ENCODE data around the gene HIP1. TPM values are rescaled to one million over a fixed set of nuclear protein-coding genes. Genes with fewer than 3 reads are reported as not detected.

HIP1 gene
- total RNA-seq, 2 donors from 2014 or later, result 12.2 to 13.6 TPM

DNA sequence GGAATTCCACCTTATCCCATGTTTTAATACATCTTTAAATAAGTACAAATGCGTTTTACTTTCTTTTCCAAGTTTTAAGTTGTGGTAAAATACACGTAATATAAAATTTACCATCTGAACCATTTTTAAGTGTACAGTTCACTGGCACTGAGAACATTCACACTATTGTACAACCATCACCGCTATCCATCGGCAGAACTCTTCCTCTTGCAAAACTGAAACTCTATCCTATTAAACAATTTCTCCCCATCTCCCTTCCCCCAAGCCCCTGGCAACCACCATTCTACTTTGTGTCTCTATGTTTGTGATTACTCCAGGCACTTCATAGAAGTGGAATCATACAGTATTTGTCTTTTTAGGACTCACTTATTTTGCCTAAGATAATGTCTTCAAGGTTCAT, 33.8 kb downstream of the HIP1 start:
- Histone ChIP-seq H3K27ac (no peak overlapping the region), H3K9me3 (peaks cover under 1 to 18% of the 10 kb centered on the region in 2 donors), H3K4me1 (no peaks in the 10 kb centered on the region), H3K27me3 (no peaks in the 10 kb centered on the region), H3K4me3 (no peak overlapping the region), H3K36me3 (no peaks in the 10 kb centered on the region)
- TF ChIP-seq, protein P1, sequence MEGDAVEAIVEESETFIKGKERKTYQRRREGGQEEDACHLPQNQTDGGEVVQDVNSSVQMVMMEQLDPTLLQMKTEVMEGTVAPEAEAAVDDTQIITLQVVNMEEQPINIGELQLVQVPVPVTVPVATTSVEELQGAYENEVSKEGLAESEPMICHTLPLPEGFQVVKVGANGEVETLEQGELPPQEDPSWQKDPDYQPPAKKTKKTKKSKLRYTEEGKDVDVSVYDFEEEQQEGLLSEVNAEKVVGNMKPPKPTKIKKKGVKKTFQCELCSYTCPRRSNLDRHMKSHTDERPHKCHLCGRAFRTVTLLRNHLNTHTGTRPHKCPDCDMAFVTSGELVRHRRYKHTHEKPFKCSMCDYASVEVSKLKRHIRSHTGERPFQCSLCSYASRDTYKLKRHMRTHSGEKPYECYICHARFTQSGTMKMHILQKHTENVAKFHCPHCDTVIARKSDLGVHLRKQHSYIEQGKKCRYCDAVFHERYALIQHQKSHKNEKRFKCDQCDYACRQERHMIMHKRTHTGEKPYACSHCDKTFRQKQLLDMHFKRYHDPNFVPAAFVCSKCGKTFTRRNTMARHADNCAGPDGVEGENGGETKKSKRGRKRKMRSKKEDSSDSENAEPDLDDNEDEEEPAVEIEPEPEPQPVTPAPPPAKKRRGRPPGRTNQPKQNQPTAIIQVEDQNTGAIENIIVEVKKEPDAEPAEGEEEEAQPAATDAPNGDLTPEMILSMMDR (IDR thresholded peaks at IDR 0.05), result no peak
- no peak for DNase-seq (ENCODE audit: low spot score)

DNA sequence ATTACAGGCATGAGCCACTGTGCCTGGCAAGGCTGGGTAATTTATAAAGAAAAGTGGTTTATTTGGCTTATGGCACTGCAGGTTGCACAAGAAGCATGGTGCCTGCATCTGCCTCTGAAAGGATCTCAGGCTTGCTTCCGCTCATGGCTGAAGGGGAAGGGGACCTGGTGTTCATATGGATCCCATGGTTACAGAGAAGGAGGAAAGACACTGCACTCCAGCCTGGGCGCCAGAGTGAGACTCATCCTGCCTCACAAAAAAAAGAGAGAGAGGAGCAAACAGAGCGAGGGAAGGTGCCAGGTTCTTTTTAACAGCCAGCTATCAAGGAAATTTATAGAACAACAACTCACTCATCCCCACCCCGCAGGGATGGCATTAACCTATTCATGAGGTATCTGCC, 36.2 kb downstream of the HIP1 start:
- Histone ChIP-seq H3K27me3 (no peaks in the 10 kb centered on the region), H3K36me3 (no peaks in the 10 kb centered on the region), H3K27ac (no peak overlapping the region), H3K4me3 (no peak overlapping the region), H3K9me3 (no peaks in the 10 kb centered on the region), H3K4me1 (no peaks in the 10 kb centered on the region)
- TF ChIP-seq, protein P1 (IDR thresholded peaks at IDR 0.05), result no peak
- no peak for DNase-seq (ENCODE audit: low spot score)

DNA sequence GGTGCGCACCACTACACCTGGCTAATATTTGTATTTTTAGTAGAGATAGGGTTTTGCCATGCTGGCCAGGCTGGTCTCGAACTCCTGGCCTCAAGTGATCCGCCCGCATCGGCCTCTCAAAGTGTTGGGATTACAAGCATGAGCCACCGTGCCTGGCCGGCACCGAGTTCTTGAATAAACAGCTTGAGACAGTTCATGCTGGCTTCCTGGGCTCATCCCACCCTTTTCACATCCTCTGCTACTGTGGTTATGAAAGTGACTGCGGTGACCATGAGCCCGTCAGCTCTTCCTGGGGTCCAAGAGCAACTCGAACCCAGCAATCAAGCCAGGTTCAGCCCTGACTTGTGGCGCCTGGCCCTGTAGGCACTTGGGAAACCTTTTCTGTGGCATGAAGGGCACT, 38.7 kb downstream of the HIP1 start:
- DNase-seq (ENCODE audit: low spot score), result no peak
- no peaks in the 10 kb centered on the region for H3K27me3 ChIP-seq
- H3K27ac ChIP-seq, result no peak overlapping the region
- no peaks in the 10 kb centered on the region for H3K36me3 ChIP-seq
- H3K9me3 ChIP-seq, result no peaks in the 10 kb centered on the region
- no peak overlapping the region for H3K4me3 ChIP-seq
- TF ChIP-seq, protein P1 (IDR thresholded peaks at IDR 0.05), result no peak
- no peaks in the 10 kb centered on the region for H3K4me1 ChIP-seq

DNA sequence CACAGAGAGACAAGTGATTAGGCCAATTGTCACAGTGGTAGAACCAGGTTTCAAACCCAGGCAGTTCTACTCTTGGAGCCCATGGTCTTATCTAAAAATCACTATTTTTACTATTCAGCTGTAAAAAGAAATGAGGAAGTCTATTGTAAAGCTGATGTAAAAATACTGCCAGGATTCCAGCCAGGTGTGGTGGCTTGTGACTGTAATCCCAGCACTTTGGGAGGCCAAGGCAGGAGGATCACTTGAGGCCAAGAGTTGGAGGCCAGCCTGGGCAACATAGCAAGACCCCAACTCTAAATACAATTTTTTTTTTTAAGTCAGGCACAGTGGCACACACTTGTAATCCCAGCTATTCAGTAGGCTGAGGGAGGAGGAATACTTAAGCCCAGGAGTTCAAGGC, 40.4 kb downstream of the HIP1 start:
- H3K4me3 ChIP-seq, result no peak overlapping the region
- H3K4me1 ChIP-seq, result no peaks in the 10 kb centered on the region
- H3K27ac ChIP-seq, result no peak overlapping the region
- no peak for DNase-seq (ENCODE audit: low spot score)
- TF ChIP-seq, protein P1 (IDR thresholded peaks at IDR 0.05), result no peak
- no peaks in the 10 kb centered on the region for H3K27me3 ChIP-seq
- H3K9me3 ChIP-seq, result no peaks in the 10 kb centered on the region
- H3K36me3 ChIP-seq, result no peaks in the 10 kb centered on the region

DNA sequence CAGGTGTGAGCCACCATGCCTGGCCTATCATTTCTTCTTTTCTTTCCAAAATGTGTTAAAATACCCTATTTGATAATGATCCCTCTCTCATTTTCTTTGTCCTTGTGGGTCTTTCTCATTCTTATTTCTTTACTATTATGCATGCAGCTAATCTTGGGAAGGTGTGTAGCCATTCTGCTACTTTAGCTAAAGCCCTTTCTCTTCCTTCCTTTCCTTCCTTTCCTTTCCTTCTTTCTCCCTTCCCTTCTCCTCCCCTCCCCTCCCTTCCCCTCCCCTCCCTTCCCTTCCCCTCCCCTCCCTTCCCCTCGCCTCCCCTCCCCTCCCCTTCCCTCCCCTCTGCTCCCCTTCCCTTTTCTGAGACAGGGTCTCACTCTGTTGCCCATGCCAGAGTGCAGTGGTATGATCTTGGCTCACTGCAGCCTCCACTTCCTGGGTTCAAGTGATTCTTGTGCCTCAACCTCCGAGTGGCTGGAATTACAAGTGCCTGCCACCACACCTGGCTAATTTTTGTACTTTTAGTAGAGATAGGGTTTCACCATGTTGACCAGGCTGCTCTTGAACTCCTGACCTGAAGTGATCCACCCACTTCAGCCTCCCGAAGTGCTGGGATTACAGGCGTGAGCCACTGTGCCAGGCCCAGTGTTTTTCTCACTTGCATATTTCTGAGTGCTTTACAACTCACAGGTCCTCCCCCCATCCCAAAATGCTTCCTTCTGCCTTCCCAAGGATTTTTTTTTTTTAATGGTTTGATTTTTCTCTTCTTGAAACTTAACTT, 42.3 kb downstream of the HIP1 start:
- H3K4me3 ChIP-seq, result no peak overlapping the region
- no peaks in the 10 kb centered on the region for H3K36me3 ChIP-seq
- TF ChIP-seq, protein P1 (IDR thresholded peaks at IDR 0.05), result no peak
- no peaks in the 10 kb centered on the region for H3K4me1 ChIP-seq
- no peak for DNase-seq (ENCODE audit: low spot score)
- no peaks in the 10 kb centered on the region for H3K27me3 ChIP-seq
- H3K27ac ChIP-seq, result no peak overlapping the region
- no peaks in the 10 kb centered on the region for H3K9me3 ChIP-seq
